K562 (cell line): Measurements from ENCODE around the gene HPD. TPM values are rescaled to one million over a fixed set of nuclear protein-coding genes. Genes with fewer than 3 reads are reported as not detected.

Experiments
- BHLHE40 ChIP-seq: IDR thresholded peaks from 2 replicates; pipeline ENCODE4 v1.6.1; 2011; ENCODE audit warnings: low read length, improper control_type of control experiment
- CXXC5 ChIP-seq: fragments of 250-450 bp; sonication (Bioruptor Pico); IDR thresholded peaks from 2 replicates; pipeline ENCODE4 v1.8.0; 2022; ENCODE audit warnings: inconsistent platforms, mild to moderate bottlenecking, moderate library complexity
- ETS2 ChIP-seq: IDR thresholded peaks from 2 replicates; pipeline ENCODE4 v1.6.1; 2016; ENCODE audit warnings: borderline replicate concordance, missing genetic modification characterization, mild to moderate bottlenecking, moderate library complexity, missing compliant biosample characterization; ENCODE audit not compliant: poor library complexity, severe bottlenecking
- ETV6 ChIP-seq, 3 experiments: fragments of 150-350 bp in 1 of 3; sonication (generic) in 1 of 3; formaldehyde crosslinking in 1 of 3; IDR thresholded peaks; 2 replicates each; pipeline versions ENCODE4 v1.6.1 to v1.8.0; 2014 to 2022; ENCODE audit warnings: borderline replicate concordance in 2 of 3, low read depth in 2 of 3, antibody characterized with exemption in 1 of 3, low read length in 1 of 3, mild to moderate bottlenecking in 1 of 3, missing genetic modification reagents in 1 of 3
- FIP1L1 ChIP-seq: fragments of 200-400 bp; formaldehyde crosslinking; IDR thresholded peaks from 2 replicates; pipeline ENCODE4 v1.6.1; 2018; ENCODE audit warnings: mild to moderate bottlenecking, low read depth, low read length; ENCODE audit not compliant: poor library complexity, severe bottlenecking
- HIVEP1 ChIP-seq: fragments of 250-450 bp; sonication (Bioruptor Pico); IDR thresholded peaks from 2 replicates; pipeline ENCODE4 v1.4.0; 2020; ENCODE audit warnings: mild to moderate bottlenecking
- HLTF ChIP-seq: fragments of 450-650 bp; IDR thresholded peaks from 2 replicates; pipeline ENCODE4 v1.6.1; 2016
- ILF3 ChIP-seq: fragments of 450-650 bp; IDR thresholded peaks from 2 replicates; pipeline ENCODE4 v1.6.1; 2018; ENCODE audit warnings: antibody characterized with exemption, mild to moderate bottlenecking, moderate library complexity, borderline replicate concordance
- NFXL1 ChIP-seq: fragments of 450-650 bp; formaldehyde crosslinking; IDR thresholded peaks from 2 replicates; pipeline ENCODE4 v1.4.0; 2021; ENCODE audit warnings: mild to moderate bottlenecking
- RBM17 ChIP-seq: fragments of 200-400 bp; formaldehyde crosslinking; IDR thresholded peaks from 2 replicates; pipeline ENCODE4 v1.6.1; 2017; ENCODE audit warnings: low read depth, mild to moderate bottlenecking, low read length, borderline replicate concordance
- SETDB1 ChIP-seq: IDR thresholded peaks from one replicate; pipeline ENCODE4 v1.6.1; 2012; ENCODE audit warnings: low read length, control low read depth, inconsistent platforms
- SMAD1 ChIP-seq: fragments of 150-350 bp; IDR thresholded peaks from 2 replicates; pipeline ENCODE4 v1.6.1; 2014; ENCODE audit warnings: low read length, low read depth; ENCODE audit not compliant: partially characterized antibody
- TCF3 ChIP-seq: sonication (generic); formaldehyde crosslinking; IDR thresholded peaks from 2 replicates; pipeline ENCODE4 v1.4.0; 2020; ENCODE audit warnings: mild to moderate bottlenecking, missing genetic modification reagents
- TFE3 ChIP-seq: fragments of 450-650 bp; formaldehyde crosslinking; IDR thresholded peaks from 2 replicates; pipeline ENCODE4 v1.4.0; 2020; ENCODE audit warnings: mild to moderate bottlenecking, mixed read lengths
- ZBTB12 ChIP-seq: fragments of 250-450 bp; sonication (Bioruptor Pico); IDR thresholded peaks from 2 replicates; pipeline ENCODE4 v1.4.0; 2020
- ZNF124 ChIP-seq: sonication (generic); formaldehyde crosslinking; IDR thresholded peaks from 2 replicates; pipeline ENCODE4 v1.8.1; 2022; ENCODE audit warnings: missing genetic modification reagents
- ZNF561 ChIP-seq: fragments of 450-650 bp; formaldehyde crosslinking; conservative IDR thresholded peaks from 2 replicates; pipeline ENCODE4 v1.4.0; 2020; ENCODE audit warnings: mild to moderate bottlenecking, moderate library complexity
- polyA plus RNA-seq, 8 experiments: library from polyadenylated mRNA; depleted of rRNA in 4 of 8; stranded (reverse) in 5 of 8; unstranded in 3 of 8; fragments of >200 nt; fragmentation: Nextera tagmentation in 2 of 8; fragmentation: Illumina TruSeq in 1 of 8; extraction: Ambion mirVana in 2 of 8; extraction: Trizol in 1 of 8; gene quantifications; 2 replicates each; pipeline versions ENCODE4 v1.2.1 to v1.2.3, GENCODE V29; 2011 to 2014; ENCODE audit warnings: inconsistent platforms in 1 of 8, missing spikeins in 1 of 8
- total RNA-seq, 7 experiments: library from RNA; depleted of rRNA in 6 of 7; stranded (reverse); fragments of >200 nt in 6 of 7; fragmentation: Illumina TruSeq in 2 of 7; extraction: Trizol in 2 of 7; gene quantifications; 2 replicates each; pipeline versions ENCODE4 v1.2.1 to v1.2.3, GENCODE V29; 2011 to 2021; ENCODE audit warnings: low replicate concordance in 1 of 7
- TF ChIP-seq, protein P1 (sequence below): IDR thresholded peaks from 2 replicates; pipeline ENCODE4 v1.6.1; 2011; ENCODE audit warnings: borderline replicate concordance, low read depth, mild to moderate bottlenecking, moderate library complexity, low read length; ENCODE audit not compliant: insufficient read depth, poor library complexity, severe bottlenecking
- TF ChIP-seq, protein P2 (sequence below): fragments of 250-450 bp; sonication (Bioruptor Pico); IDR thresholded peaks from 2 replicates; pipeline ENCODE4 v1.5.0; 2022; ENCODE audit warnings: mild to moderate bottlenecking
- TF ChIP-seq, protein P3 (sequence below): fragments of 250-450 bp; sonication (Bioruptor Pico); IDR thresholded peaks from 2 replicates; pipeline ENCODE4 v1.6.1; 2021; ENCODE audit warnings: mild to moderate bottlenecking

HPD gene
- total and polyA plus RNA-seq, 9 of the 15 experiments (the other 6 are each of a cell fraction or from before 2014, with no cell fraction given) = 0.06 to 0.29 (median 0.07) TPM; not detected in 4

DNA sequence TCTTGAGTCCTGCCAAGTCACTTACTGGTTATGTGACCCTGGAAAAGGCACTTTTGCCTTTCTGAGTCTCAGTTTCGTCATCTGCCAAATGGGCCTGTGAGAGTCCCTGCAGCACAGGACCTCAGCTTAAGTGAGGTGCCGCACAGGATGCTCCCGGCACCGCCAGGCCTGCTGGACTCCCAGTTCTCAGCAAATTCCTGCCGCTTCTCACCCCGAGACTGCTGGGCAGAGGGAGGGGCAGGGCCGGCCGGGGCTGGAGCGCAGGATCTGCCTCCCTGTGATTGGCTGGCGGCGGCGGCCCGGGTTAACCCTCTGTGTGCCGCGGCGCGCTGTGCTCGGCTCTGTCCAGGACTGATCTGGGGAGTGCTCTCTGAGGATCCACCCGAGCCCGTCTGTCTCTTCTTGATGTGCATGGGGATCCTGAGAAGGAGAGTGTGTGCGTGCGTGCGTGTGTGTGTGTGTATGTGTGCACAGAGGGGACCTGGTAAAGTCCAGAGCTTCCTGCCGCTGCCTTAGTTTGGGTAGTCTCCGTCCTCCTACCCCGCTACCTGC lies 46.3 kb downstream of the HPD start (continued):
- TF ChIP-seq TFE3 (CRISPR knock-in tag) = no peak
- TF ChIP-seq, protein P1, sequence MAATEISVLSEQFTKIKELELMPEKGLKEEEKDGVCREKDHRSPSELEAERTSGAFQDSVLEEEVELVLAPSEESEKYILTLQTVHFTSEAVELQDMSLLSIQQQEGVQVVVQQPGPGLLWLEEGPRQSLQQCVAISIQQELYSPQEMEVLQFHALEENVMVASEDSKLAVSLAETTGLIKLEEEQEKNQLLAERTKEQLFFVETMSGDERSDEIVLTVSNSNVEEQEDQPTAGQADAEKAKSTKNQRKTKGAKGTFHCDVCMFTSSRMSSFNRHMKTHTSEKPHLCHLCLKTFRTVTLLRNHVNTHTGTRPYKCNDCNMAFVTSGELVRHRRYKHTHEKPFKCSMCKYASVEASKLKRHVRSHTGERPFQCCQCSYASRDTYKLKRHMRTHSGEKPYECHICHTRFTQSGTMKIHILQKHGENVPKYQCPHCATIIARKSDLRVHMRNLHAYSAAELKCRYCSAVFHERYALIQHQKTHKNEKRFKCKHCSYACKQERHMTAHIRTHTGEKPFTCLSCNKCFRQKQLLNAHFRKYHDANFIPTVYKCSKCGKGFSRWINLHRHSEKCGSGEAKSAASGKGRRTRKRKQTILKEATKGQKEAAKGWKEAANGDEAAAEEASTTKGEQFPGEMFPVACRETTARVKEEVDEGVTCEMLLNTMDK = no peak
- no peak for TF ChIP-seq ETV6 (IDR thresholded peaks at IDR 0.05; ENCODE audit: borderline replicate concordance in 1 of 2, low read depth in 2 of 2, low read length in 1 of 2)
- TF ChIP-seq ETV6 (CRISPR knock-in tag; IDR thresholded peaks at IDR 0.05; ENCODE audit: borderline replicate concordance) = no peak
- no peak for TF ChIP-seq SMAD1
- TF ChIP-seq HLTF = no peak
- no peak for TF ChIP-seq ETS2 (tag)
- TF ChIP-seq ZNF561 (CRISPR knock-in tag) = no peak
- 0 out of 2 replicates have a peak, but pooled peaks have one; percentile 29 for TF ChIP-seq CXXC5 (CRISPR knock-in tag)
- no peak for TF ChIP-seq HIVEP1 (CRISPR knock-in tag)
- no peak for TF ChIP-seq NFXL1 (CRISPR knock-in tag)
- no peak for TF ChIP-seq SETDB1
- TF ChIP-seq ZNF124 (CRISPR knock-in tag) = no peak
- peak; percentile 19 for TF ChIP-seq FIP1L1
- no peak for TF ChIP-seq ZBTB12 (CRISPR knock-in tag)
- 0 out of 2 replicates have a peak, but pooled peaks have one; percentile 27 for TF ChIP-seq BHLHE40
- TF ChIP-seq, protein P2, sequence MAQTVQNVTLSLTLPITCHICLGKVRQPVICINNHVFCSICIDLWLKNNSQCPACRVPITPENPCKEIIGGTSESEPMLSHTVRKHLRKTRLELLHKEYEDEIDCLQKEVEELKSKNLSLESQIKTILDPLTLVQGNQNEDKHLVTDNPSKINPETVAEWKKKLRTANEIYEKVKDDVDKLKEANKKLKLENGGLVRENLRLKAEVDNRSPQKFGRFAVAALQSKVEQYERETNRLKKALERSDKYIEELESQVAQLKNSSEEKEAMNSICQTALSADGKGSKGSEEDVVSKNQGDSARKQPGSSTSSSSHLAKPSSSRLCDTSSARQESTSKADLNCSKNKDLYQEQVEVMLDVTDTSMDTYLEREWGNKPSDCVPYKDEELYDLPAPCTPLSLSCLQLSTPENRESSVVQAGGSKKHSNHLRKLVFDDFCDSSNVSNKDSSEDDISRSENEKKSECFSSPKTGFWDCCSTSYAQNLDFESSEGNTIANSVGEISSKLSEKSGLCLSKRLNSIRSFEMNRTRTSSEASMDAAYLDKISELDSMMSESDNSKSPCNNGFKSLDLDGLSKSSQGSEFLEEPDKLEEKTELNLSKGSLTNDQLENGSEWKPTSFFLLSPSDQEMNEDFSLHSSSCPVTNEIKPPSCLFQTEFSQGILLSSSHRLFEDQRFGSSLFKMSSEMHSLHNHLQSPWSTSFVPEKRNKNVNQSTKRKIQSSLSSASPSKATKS (CRISPR knock-in tag) = no peak
- TF ChIP-seq, protein P3, sequence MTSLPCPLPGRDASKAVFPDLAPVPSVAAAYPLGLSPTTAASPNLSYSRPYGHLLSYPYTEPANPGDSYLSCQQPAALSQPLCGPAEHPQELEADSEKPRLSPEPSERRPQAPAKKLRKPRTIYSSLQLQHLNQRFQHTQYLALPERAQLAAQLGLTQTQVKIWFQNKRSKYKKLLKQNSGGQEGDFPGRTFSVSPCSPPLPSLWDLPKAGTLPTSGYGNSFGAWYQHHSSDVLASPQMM (CRISPR knock-in tag) = no peak
- TF ChIP-seq ILF3 = no peak
- TF ChIP-seq TCF3 (CRISPR knock-in tag) = no peak; the same call in 1 of the 2 replicates
- TF ChIP-seq RBM17 = no peak
